Stimulated activated CD4-positive, alpha-beta T cell treated with anti-CD3 and anti-CD28 coated beads, Interleukin-2, amount 100 ng/mL, for 24 hours (primary cell): Measurements from ENCODE around the gene PRCP.
"Not testable (repeated sequence)": the region's sequence is repeated elsewhere in the genome, so short reads cannot be mapped to it uniquely, and the experiment has no call there.

Source experiments
- DNase-seq, 2 donors: peaks; one replicate each; pipeline ENCODE4 v3.0.0-alpha.2; 2020

PRCP gene

DNA sequence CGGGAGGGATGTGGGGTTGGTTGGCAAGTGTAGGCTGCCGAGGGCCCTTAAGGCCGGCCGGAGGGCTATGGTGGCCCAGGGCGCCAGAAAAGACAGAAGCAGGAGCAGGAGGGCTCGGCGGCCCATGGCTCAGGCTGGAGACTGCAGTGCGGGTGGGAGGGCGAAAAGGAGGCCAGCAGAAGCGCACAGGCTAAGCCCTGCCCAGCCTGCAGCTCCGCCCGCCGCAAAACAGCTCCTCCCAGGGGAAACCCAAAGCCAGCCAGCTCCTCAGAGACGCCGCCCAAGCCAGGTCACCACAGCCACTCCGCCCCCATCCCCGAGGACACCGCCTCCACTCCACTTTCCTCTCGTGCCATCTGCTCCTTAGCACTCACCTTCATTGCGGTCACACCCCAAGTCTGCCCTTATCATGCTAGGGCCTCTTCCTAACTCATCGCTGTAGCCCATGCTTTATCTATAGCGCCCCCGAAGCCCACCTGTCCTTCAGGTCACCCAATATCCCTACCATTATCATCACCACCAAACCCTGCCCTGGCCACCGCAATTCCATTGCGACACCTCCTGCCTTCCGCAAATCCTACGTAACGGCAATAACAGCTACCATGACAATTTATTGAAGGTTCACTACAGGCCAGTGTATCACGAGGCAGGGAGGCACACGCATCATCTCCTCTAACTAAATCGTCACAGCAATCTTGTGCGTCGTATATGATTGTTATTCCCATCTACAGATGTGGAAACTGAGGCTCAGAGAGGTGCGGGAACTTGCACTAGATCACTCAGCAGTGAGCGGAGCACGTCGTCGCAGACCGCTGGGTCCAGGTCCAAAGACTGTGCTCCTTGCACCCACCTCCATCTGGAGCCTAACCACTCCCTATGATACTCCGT is at the start of gene PRCP:
PRCP (minus strand) TSS at position 154 of the 888 bp plus-strand sequence; CDS start at position 126, 28 bp downstream.
- DNase-seq: peak; percentile 94 to 95

DNA sequence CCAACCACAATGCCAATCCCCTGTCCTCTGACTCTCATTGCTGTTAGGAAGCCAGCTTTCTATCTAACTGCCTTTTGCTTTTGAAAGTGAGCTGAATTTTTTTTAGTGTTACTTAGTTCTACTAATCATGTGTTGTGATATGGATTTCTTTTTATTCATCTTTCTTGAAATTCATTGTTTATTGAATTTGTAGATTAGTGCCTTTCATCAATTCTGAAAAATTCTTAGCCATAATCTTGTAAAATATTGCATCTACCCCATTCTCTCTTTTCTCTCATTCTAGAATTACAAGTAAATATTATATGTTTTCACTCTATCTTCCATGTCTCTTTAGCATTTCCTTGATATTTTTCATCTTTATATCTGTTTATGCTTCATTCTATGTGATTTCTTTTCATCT is 49.1 kb upstream of the PRCP start:
- no peak for DNase-seq

DNA sequence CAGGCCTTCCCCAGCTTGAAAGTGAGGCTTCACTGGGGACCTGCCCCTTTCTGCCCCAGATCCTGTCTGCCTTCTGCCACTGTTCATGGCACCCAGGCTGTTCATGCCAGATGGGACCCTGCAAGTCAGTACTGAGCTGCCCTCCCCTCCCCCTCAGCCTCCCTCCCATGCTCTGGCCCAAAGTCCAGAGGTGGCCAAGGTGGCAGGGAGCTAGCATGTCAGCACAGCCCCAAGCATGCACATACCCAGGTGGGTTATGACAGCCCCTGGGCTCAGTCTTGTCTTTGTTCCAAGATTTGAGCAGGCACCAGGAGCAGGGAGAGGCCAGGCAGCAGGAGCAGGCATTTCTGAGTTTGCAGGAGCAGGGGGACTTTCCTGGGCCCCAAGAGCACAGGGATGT is 45.5 kb upstream of the PRCP start:
- DNase-seq: no peak

DNA sequence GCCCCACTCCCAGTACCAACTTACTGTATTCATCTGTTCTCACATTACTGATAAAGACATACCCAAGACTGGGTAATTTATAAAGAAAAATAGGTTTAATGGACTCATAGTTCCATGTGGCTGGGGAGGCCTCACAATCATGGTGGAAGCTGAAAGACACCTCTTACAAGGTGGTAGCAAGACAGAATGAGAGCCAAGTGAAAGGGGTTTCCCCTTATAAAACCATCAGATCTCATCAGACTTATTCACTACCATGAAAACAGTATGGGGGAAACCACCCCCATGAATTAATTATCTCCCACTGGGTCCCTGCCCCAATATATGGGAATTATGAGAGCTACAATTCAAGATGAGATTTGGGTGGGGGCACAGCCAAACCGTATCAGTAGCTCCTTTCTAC is 44.8 kb upstream of the PRCP start:
- DNase-seq: not testable (repeated sequence)

DNA sequence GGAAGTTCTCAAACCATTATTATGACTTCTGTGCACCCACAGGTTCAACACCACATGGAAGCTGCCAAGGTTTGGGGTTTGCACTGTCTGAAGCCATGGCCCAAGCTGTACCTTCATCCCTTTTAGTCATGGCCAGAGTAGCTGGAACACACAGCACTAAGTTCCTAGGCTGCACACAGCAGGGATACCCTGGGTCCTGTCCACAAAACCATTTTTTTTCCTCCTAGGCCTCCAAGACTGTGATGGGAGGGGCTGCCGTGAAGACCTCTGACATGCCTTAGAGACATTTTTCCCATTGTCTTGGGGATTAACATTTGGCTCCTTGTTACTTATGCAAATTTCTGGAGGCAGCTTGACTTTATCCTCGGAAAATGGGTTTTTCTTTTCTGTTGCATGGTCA is 44.0 kb upstream of the PRCP start:
- DNase-seq: no peak

DNA sequence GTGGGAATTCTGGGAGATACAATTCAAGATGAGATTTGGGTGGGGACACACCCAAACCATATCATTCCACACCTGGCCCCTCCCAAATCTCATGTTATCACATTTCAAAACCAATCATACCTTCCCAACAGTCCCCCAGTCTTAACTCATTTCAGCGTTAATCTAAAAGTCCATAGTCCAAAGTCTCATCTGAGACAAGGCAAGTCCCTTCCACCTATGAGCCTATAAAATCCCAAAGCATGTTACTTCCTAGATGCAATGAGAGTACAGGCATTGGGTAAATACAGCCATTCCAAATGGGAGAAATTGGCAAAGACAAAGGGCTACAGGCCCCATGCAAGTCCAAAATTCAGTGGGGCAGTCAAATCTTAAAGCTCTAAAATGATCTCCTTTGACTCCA is 43.2 kb upstream of the PRCP start:
- not testable (repeated sequence) for DNase-seq

DNA sequence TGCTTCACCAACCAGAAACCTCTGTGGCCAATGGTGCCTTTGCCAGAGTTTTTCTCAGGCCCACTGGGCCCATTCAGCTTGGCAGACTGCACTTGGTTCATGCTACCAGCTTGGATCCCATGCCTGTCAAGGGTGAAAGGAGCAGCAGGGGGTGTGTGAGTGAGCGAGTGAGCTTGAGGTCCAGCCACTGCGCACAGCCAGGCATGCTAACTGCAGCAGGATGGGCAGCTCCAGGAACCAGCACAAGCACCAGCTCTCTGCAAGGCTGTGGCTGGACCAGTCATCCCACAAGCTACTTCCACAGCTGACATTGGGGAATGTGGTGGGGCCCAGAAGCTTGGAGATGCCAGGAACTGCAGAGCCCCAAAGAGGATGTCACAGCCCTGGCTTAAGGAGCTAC is 42.1 kb upstream of the PRCP start:
- DNase-seq: no peak

DNA sequence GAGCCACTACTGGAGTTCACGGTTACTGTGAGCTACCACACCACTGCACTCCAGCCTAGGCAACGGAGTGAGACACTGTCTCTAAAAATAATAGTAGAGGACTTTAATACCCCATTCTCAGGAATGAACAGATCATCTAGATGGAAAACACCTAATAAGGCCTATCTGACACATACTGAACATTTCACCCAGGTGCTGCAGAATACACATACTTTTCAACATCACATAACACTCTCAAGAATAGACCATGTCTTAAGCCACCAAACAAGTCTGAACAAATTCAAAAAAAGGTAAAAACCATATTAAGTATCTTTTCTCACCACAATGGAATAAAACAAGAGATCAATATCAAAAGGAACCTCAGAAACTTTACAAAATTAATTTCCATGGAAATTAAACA is 39.2 kb upstream of the PRCP start:
- no peak for DNase-seq

DNA sequence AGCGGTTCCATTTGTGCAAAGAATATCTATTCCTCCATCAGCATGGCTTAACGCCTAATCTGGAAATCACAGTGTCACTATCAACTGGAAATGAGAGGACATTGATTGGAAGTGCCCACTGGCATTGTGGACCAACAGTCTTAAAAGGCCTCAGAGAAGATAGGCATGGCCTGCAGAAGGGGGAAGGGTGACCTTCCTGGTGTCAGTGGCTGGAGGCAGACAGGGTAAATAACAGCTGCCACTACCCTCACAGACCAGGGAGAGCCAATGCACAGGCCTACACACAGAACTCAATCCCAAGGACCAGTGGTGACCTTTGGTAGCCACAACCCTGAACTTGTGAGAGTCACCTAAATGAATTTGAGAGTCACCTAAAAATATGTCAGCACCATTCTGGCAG is 37.3 kb upstream of the PRCP start:
- no peak for DNase-seq

DNA sequence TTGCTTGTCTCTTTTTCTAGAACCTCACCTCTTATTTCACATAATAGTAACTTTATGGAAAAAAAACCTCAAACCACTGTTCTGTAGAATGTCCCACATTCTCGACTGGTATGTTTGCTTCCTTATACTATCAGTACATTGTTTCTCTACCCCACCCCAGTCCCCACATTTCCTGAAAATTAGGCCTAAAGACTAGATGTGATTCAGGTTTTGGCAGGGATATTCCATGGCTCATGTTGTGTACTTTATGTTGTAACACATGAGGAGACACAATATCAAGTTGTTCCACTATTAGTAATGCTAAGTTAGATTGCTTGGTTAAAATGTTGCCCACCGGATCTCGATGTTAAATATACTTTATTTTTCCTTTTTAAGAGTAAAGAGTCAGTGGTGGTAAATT is 36.0 kb upstream of the PRCP start:
- no peak for DNase-seq

DNA sequence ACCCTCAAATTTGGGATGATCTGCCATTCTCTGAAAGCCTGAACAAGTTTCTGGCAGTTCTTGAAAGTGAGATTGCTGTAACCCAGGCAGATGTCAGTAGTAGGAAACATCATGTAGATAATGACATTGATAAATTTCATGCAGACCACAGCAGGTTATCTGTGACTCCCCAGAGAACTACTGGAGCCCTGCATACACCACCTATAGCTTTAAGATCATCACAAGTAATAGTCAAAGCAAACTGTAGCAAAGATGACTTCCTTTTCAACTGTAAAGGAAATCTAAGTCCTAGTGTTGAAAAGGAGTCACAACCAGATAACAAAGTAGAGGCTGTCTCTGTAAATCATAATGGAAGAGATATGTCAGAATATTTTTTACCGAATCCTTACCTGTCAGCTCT is 32.3 kb upstream of the PRCP start:
- DNase-seq: no peak

DNA sequence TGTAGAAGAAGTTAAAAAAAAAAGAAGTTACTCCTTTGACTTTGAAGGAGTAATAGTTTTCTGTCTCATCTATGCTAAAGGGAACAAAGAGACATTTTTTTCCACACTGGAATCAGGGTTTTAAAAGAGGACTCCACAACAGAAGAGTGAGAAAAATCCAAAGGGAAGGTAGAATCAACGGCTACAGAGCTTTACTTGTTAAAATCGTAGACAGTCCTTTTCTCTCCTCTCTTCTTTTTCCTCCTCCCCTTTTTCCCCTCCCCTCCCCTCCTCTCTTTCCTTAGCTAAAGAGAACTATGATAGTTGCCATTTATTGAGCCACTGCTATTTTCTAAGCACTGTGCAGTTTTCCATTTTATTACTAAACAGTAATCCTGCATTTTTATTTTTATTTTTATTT is 30.5 kb upstream of the PRCP start:
- no peak for DNase-seq

DNA sequence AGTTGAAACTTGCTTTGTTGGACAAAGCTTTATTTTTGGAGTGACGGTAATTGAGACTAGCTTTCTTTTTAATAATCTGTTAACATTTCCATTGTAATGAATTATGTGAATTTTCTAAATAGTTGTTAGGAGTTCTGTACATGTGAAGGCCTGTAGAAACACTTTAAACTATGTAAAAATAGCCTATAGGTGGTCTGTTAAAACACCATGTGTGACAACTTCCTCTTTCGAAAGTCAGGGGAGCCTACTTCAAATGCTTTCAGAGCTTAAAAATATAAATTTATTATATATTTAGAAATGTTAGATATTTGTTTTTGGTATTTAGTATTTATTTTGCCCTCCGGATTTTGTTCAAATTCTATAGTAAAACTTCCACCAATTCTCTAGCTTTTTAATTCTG is 30.0 kb upstream of the PRCP start:
- DNase-seq: no peak

DNA sequence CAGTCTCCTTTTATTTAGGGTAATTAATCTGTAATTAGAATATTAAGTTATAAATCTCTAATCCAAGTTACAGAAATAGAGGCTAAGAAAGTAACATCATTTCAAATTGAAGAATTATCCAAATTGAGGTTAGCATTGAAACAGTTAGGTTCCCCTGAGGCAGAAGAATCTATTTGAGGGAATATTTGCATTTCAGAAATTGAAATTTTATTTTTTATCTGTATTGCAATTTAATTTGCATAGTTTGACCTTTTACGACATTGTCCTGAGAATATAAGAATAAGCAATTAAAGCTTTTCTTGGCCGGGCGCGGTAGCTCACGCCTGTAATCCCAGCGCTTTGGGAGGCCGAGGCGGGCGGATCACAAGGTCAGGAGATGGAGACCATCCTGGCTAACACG is 28.9 kb upstream of the PRCP start:
- DNase-seq: no peak

DNA sequence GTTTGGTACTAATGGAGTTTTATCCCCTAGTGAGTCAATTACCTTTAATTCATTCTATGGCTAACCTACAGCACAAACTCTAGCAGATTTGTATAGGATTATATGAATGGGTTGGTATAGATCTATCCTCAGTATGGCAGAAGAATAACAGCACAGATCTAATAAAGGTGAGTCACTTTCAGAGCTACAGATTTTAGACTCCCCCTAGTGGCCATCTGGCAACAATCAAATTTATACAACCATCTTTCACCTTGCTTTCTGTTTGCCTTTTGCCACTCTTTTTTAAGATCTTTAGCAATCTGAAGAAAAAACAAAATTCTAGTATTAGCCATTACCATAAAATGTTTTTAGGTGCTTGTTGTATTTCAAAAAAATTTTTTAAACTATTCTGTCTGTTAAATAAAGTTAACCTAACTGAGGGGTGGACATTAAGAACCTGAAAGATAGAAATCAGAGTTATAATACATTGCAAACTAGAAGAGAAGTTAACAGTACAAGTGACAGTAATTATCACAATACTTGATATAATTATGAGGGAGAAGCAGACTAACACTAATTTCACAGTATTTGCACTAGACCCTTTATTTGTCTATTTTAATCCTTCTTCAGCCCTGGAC is 27.1 kb upstream of the PRCP start:
- DNase-seq: no peak

DNA sequence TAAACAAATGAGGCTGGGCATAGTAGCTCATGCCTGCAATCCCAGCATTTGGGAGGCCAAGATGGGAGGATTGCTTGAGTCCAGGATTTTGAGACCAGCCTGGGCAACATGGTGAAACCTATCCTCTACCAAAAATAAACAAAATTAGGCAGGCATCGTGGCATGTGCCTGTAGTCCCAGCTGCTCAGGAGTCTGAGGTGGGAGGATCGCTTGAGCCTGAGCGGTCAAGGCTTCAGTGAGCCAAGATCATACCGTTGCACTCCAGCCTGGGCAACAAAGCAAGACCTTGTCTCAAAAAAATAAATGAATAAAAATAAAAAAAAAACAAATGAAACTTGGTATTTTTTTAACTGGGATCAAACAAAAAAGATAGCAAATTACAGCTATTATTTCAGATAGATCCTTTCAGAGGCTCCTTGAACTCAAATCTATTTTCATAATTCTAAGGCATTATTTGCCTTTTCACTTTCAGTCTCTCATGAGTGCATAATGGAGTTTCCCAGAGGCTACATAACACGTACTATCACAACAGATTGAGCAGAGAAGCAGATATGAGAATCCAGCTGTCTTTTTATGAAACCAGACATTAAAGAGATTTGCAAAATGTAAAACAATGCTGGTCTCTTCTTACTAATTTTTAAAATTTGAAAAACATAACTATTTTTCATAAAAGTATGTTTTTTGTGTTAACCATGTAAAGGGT is 24.4 kb upstream of the PRCP start:
- no peak for DNase-seq

DNA sequence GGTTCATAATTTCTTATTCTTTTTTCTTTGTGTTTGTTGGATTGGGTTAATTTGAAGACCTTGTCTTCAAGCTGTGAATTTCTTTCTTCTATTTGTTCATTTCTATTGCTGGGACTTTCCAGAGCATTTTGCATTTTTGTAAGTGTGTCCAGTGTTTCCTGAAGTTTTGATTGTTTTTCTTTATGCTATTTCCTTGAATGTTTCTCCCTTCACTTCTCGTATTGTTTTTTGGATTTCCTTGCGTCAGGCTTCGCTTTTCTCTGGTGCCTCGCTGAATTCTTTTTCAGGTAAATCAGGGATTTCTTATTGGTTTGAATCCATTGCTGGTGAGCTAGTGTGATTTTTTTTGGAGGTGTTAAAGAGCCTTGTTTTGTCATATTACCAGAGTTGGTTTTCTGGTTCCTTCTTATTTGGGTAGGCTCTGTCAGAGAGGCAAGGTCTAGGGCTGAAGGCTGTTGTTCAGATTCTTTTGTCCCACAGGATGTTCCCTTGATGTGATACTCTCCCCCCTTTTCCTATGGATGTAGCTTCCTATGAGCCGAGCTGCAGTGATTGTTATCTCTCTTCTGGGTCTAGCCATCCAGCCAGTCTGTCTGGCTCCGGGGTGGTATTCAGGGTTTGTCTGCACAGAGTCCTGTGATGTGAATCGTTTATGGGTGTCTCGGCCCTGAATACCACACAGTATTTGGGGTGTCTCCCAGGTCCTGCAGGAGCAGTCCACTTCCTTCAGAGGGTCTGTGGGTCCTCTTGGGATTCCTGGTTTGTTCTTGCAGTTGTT is 22.4 kb upstream of the PRCP start:
- not testable (repeated sequence) for DNase-seq

DNA sequence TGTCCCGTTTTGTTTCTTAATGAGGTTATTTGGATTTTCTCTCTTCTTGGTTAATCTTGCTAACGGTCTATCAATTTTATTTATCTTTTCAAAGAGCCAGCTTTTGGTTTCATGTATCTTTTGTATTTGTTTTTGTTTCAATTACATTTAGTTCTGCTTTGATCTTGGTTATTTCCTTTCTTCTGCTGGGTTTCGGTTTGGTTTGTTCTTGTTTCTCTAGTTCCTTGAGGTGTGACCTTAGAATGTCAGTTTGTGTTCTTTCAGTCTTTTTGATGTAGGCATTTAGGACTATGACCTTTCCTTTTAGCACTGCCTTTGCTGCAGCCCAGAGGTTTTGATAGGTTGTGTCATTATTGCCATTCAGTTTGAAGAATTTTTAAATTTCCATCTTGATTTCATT is 20.0 kb upstream of the PRCP start:
- DNase-seq: not testable (repeated sequence)

DNA sequence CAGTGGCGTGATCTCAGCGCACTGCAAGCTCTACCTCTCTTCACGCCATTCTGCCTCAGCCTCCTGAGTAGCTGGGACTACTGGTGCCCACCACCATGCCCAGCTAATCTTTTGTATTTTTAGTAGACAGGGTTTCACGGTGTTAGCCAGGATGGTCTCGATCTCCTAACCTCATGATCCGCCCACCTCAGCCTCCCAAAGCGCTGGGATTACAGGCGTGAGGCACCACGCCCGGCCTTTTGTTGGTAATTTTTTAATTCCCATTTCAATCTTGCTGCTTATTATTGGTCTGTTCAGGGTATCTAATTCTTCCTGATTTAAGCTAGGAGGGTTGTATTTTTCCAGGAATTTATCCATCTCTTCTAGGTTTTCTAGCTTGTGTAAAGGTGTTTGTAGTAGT is 19.6 kb upstream of the PRCP start:
- DNase-seq: not testable (repeated sequence)

DNA sequence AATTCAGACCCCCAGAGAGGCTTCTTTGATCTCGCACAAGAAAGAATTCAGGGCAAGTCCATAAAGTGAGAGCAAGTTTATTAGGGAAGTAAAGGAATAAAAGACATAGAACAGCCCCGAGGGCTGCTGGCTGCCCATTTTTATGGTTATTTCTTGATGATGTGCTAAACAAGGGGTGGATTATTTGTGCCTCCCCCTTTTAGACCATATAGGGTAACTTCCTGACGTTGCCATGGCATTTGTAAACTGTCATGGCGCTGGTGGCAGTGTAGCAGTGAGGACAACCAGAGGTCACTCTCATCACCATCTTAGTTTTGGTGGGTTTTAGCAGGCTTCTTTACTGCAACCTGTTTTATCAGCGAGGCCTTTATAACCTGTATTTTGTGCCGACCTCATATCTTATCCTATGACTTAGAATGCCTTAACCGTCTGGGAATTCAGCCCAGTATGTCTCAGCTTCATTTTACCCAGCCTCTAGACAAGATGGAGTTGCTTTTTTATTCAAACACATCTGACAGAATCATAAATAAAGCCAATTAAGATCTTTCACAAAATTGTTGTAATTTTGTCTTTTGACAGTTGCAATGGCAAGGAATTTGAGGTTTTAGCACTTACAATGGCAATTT is 8.9 kb upstream of the PRCP start:
- DNase-seq: no peak

DNA sequence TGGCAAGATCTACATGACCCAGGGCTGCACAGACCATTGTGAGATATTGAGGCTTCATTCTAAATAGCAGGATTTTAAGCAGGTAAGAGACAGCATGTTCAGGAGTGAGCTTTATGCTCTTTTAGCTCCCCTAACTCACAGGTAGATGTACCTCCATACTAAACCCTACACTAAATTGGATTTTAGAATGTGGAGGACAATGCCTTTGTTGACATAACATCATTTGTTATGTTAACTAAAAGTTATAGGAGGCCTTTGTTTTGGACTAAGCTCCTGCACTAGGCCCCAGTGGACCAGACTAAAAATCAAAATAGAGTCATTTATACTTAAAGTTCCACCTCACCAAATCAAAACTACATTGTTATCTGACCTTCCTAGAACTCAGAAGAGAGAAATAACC is 8.1 kb upstream of the PRCP start:
- no peak for DNase-seq

DNA sequence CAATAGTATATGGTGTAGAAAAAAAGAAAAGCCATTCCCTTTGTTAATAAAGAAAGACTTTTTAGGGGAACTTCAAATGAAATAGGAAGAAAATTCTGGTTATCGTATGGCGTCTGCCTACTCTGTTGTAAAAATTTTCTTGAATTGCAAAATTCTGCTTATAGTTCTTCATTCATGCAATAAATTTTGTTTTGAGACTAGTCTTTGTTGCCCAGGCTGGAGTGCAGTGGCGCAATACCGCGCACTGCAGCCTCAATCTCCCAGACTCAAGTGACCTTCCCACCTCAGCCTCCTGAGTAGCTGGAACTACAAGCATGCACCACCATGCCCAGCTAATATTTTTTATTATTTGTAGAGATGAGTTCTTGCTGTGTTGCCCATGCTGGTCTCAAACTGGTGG is 7.1 kb upstream of the PRCP start:
- DNase-seq: no peak

DNA sequence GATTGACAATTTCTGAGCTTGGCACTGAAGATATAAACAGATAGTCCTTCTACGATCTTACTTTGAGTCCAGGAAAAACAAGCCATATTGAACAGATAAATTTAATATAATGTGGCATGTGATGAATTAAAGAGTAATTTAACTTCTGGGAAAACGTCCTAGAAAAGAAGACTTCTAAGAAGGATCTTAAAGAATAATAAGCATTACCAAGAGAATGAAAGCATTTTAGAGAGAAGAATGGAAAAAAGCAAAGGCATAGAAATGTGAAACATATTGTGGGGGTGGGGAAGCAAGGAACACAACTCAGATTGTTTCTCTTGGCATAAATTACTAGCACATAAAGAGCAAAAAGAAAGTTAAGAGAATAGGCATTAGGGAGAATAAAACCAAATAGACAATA is 6.7 kb upstream of the PRCP start:
- no peak for DNase-seq
